Lower leg skin (tissue), 3 donors: ENCODE data around the gene TRPM8.

ENCODE experiments used
- POLR2A ChIP-seq, 2 donors: fragments of 450-650 bp; IDR thresholded peaks; one replicate each; pipeline ENCODE4 v1.6.1; 2016 to 2017; ENCODE audit warnings: antibody characterized with exemption in 2 of 2, mild to moderate bottlenecking in 1 of 2, moderate library complexity in 1 of 2
- TF ChIP-seq, protein P1 (sequence below), 3 donors: fragments of 450-650 bp; IDR thresholded peaks; one replicate each; pipeline ENCODE4 v1.5.1; 2016; ENCODE audit warnings: antibody characterized with exemption in 3 of 3, mild to moderate bottlenecking in 3 of 3, moderate library complexity in 2 of 3

DNA sequence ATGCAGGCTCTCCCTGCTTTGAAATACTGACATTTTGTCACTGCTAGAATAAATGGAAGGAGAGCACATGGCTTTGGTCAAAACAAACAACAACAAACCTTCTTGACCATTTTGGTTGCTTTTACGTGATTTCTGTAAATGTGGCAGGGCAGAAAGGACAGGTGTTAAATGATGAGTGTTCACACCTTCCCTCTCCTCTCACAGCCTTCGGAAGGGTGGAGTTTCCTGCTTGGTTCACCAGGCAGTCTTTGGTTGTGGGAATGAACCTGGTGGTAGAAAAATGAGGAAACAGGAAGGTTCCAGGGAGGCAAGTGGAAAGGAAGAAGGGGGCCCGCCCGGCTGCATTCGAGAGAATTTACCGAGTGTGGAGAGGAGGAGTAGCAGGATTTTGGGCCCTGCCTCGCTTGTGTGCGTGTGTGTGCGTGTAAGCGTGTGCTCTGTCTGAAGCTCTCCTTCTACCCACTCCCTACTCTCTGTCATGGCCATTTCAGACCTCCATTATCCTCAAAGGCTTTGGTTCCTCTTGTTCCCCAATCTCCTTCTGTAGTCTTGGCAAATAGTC is 109.6 kb downstream of the TRPM8 start:
- TF ChIP-seq, protein P1, sequence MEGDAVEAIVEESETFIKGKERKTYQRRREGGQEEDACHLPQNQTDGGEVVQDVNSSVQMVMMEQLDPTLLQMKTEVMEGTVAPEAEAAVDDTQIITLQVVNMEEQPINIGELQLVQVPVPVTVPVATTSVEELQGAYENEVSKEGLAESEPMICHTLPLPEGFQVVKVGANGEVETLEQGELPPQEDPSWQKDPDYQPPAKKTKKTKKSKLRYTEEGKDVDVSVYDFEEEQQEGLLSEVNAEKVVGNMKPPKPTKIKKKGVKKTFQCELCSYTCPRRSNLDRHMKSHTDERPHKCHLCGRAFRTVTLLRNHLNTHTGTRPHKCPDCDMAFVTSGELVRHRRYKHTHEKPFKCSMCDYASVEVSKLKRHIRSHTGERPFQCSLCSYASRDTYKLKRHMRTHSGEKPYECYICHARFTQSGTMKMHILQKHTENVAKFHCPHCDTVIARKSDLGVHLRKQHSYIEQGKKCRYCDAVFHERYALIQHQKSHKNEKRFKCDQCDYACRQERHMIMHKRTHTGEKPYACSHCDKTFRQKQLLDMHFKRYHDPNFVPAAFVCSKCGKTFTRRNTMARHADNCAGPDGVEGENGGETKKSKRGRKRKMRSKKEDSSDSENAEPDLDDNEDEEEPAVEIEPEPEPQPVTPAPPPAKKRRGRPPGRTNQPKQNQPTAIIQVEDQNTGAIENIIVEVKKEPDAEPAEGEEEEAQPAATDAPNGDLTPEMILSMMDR (IDR thresholded peaks at IDR 0.05), result no peak
- TF ChIP-seq POLR2A (IDR thresholded peaks at IDR 0.05), result no peak
